HG03175 (cell line): ENCODE data around the gene MAB21L4.

ENCODE experiments used
- ATAC-seq: cut with Tn5 transposase; IDR thresholded peaks from one replicate; pipeline ENCODE4 v1.9.1; 2021; ENCODE audit warnings: mild to moderate bottlenecking, moderate library complexity; ENCODE audit not compliant: unreplicated experiment

MAB21L4 gene

GRCh38 chr2:240913810-240914644 is 18.1 kb upstream of the MAB21L4 start:
- no peak for ATAC-seq

GRCh38 chr2:240912878-240913809 is 17.2 kb upstream of the MAB21L4 start:
- no peak for ATAC-seq

- ATAC-seq = no peak
Measured at GRCh38 chr2:240911641-240912265, 15.8 kb upstream of the MAB21L4 start.

GRCh38 chr2:240909216-240909974 is 13.4 kb upstream of the MAB21L4 start:
- no peak for ATAC-seq

- no peak for ATAC-seq
Measured at GRCh38 chr2:240906911-240907590, 11.1 kb upstream of the MAB21L4 start.

- no peak for ATAC-seq
Measured at GRCh38 chr2:240906141-240906910, 10.4 kb upstream of the MAB21L4 start, which contains the start of gene CROCC2. CROCC2 (plus strand) TSS chr2:240906336; CDS start chr2:240906514, 178 bp downstream.

GRCh38 chr2:240905176-240905781 is 9.3 kb upstream of the MAB21L4 start:
- no peak for ATAC-seq

- ATAC-seq = no peak
Measured at GRCh38 chr2:240904216-240905175, 8.5 kb upstream of the MAB21L4 start.

GRCh38 chr2:240903191-240904060 is 7.5 kb upstream of the MAB21L4 start:
- ATAC-seq = no peak

GRCh38 chr2:240902615-240903041 is 6.7 kb upstream of the MAB21L4 start:
- ATAC-seq = no peak

- ATAC-seq = no peak
Measured at GRCh38 chr2:240901986-240902614, 6.1 kb upstream of the MAB21L4 start.

GRCh38 chr2:240900141-240900860 is 4.3 kb upstream of the MAB21L4 start:
- no peak for ATAC-seq

GRCh38 chr2:240899468-240899865 is 3.5 kb upstream of the MAB21L4 start:
- no peak for ATAC-seq

- no peak for ATAC-seq
Measured at GRCh38 chr2:240898731-240899467, 2.9 kb upstream of the MAB21L4 start.
